PC-9 (cell line): ENCODE data around the gene SHROOM4. TPM values are rescaled to one million over a fixed set of nuclear protein-coding genes. Genes with fewer than 3 reads are reported as not detected.

ENCODE experiments used
- BruUV-seq: library from RNA; stranded (reverse); fragments of 400-500 nt; replicated peaks from 2 replicates; lab custom pipeline; 2021; lab: Mats Ljungman, UMichigan
- CTCF ChIA-PET: fragments of 300-600 bp; sonication (Branson Sonifier 250); formaldehyde crosslinking; loops from one replicate; lab custom pipeline; 2022; ENCODE audit warnings: antibody characterized with exemption; lab: Charles Lee
- POLR2A ChIA-PET: fragments of 300-600 bp; sonication (Branson Sonifier 250); formaldehyde crosslinking; loops from one replicate; lab custom pipeline; 2022; ENCODE audit warnings: antibody characterized with exemption; ENCODE audit not compliant: unreplicated experiment; lab: Charles Lee
- DNase-seq, 2 experiments: peaks; one replicate each; pipeline versions ENCODE4 v3.0.0 to v3.0.0-alpha.2; 2015 to 2022; ENCODE audit warnings: mixed read lengths in 1 of 2
- H2AFZ ChIP-seq: fragments of 200-600 bp; sonication (generic); 2 replicates; pipeline ENCODE4 v1.8.1; 2017; ENCODE audit warnings: antibody characterized with exemption
- H3F3A ChIP-seq: fragments of 200-600 bp; sonication (generic); 2 replicates; pipeline ENCODE4 v1.8.1; 2017; ENCODE audit warnings: antibody characterized with exemption, mild to moderate bottlenecking, low read depth; ENCODE audit not compliant: insufficient read depth
- H3K27ac ChIP-seq: fragments of 200-600 bp; sonication (generic); 2 replicates; pipeline ENCODE4 v1.6.1; 2016; ENCODE audit warnings: mixed run types
- H3K27me3 ChIP-seq: fragments of 200-600 bp; sonication (generic); 2 replicates; pipeline ENCODE4 v1.6.1; 2016; ENCODE audit warnings: low read depth, mixed run types; ENCODE audit not compliant: insufficient read depth
- H3K36me3 ChIP-seq: fragments of 200-600 bp; sonication (generic); 2 replicates; pipeline ENCODE4 v1.6.1; 2016; ENCODE audit warnings: low read depth, mixed run types
- H3K4me1 ChIP-seq: fragments of 200-600 bp; sonication (generic); replicated peaks from 2 replicates; pipeline ENCODE4 v1.6.1; 2016; ENCODE audit warnings: mixed run types; ENCODE audit not compliant: insufficient read depth
- H3K4me2 ChIP-seq: fragments of 200-600 bp; sonication (generic); 2 replicates; pipeline ENCODE4 v1.6.1; 2017; ENCODE audit warnings: mixed run types
- H3K4me3 ChIP-seq: fragments of 200-600 bp; sonication (generic); 2 replicates; pipeline ENCODE4 v1.6.1; 2016; ENCODE audit warnings: mixed run types
- H3K79me2 ChIP-seq: fragments of 200-600 bp; sonication (generic); 2 replicates; pipeline ENCODE4 v1.6.1; 2017; ENCODE audit warnings: low read depth, mixed run types
- H3K9me2 ChIP-seq: fragments of 200-600 bp; sonication (generic); 2 replicates; pipeline ENCODE4 v1.8.1; 2017; ENCODE audit warnings: mild to moderate bottlenecking; ENCODE audit not compliant: insufficient read depth
- H3K9me3 ChIP-seq: fragments of 200-600 bp; sonication (generic); 2 replicates; pipeline ENCODE4 v1.8.1; 2016; ENCODE audit warnings: low read depth; ENCODE audit not compliant: insufficient read depth
- H4K20me1 ChIP-seq: fragments of 200-600 bp; sonication (generic); 2 replicates; pipeline ENCODE4 v1.8.1; 2017; ENCODE audit not compliant: insufficient read depth
- CTCF ChIP-seq: fragments of 200-600 bp; sonication (generic); conservative IDR thresholded peaks from 2 replicates; pipeline ENCODE4 v1.6.1; 2017; ENCODE audit warnings: mixed run types, antibody characterized with exemption, mild to moderate bottlenecking, moderate library complexity
- EZH2 ChIP-seq: fragments of 200-600 bp; sonication (generic); IDR thresholded peaks from 2 replicates; pipeline ENCODE4 v1.8.0; 2017; ENCODE audit warnings: antibody characterized with exemption, low read depth
- intact Hi-C: fragments of 100-400 bp; cut with micrococcal nuclease; formaldehyde crosslinking; loops from one replicate; pipeline ENCODE4 v1.10.0; 2022; ENCODE audit not compliant: unreplicated experiment
- total RNA-seq: library from RNA; stranded (reverse); gene quantifications from 2 replicates; pipeline ENCODE4 v1.2.3, GENCODE V29; 2021

The SHROOM4 gene
- total RNA-seq, 1 experiment from 2014 or later, result 1.1 TPM

- H3K79me2 ChIP-seq, result no peaks in the 10 kb centered on the region
- H4K20me1 ChIP-seq, result no peaks in the 10 kb centered on the region
- no peak overlapping the region for H3K4me3 ChIP-seq
- no peak overlapping the region for H3K27ac ChIP-seq
- ChIA-PET POLR2A (no interaction called here), CTCF (no interaction called here)
- H2AFZ ChIP-seq, result no peak overlapping the region
- no TSS peak for BruUV-seq
- no peaks in the 10 kb centered on the region for H3K4me1 ChIP-seq
- H3K4me2 ChIP-seq, result no peak overlapping the region
- H3K27me3 ChIP-seq, result no peaks in the 10 kb centered on the region
- H3K9me2 ChIP-seq, result no peaks in the 10 kb centered on the region
- no peaks in the 10 kb centered on the region for H3F3A ChIP-seq
- no peaks in the 10 kb centered on the region for H3K36me3 ChIP-seq
- DNase-seq, result no peak
- TF ChIP-seq CTCF (no peak), EZH2 (no peak)
- H3K9me3 ChIP-seq, result no peaks in the 10 kb centered on the region
- intact Hi-C loops, result no loop called here
Observed at GRCh38 chrX:50711907-50712306, 102.1 kb downstream of the SHROOM4 start.

- TF ChIP-seq EZH2, result no peak
- TF ChIP-seq CTCF, result no peak
- Histone ChIP-seq H4K20me1 (no peaks in the 10 kb centered on the region), H3K36me3 (no peaks in the 10 kb centered on the region), H3K4me1 (no peaks in the 10 kb centered on the region), H3K9me2 (no peaks in the 10 kb centered on the region), H3K27me3 (no peaks in the 10 kb centered on the region), H3K4me2 (no peak overlapping the region), H3F3A (no peaks in the 10 kb centered on the region), H3K27ac (no peak overlapping the region), H2AFZ (no peak overlapping the region), H3K79me2 (no peaks in the 10 kb centered on the region), H3K4me3 (no peak overlapping the region), H3K9me3 (no peaks in the 10 kb centered on the region)
- intact Hi-C loops, result no loop called here
- BruUV-seq, result no TSS peak
- ChIA-PET POLR2A (no interaction called here), CTCF (no interaction called here)
- no peak for DNase-seq
Observed at GRCh38 chrX:50707955-50708699, 105.9 kb downstream of the SHROOM4 start.

- BruUV-seq, result no TSS peak
- TF ChIP-seq EZH2, result no peak
- TF ChIP-seq CTCF, result no peak
- no peak for DNase-seq
Observed at GRCh38 chrX:50707405-50707804, 106.6 kb downstream of the SHROOM4 start.

More at GRCh38 chrX:50707405-50707804, 106.6 kb downstream of the SHROOM4 start:
- Histone ChIP-seq H3K27me3 (no peaks in the 10 kb centered on the region), H3K79me2 (no peaks in the 10 kb centered on the region), H3K4me2 (no peak overlapping the region), H3K27ac (no peak overlapping the region), H3K4me3 (no peak overlapping the region), H4K20me1 (no peaks in the 10 kb centered on the region), H3K36me3 (no peaks in the 10 kb centered on the region), H3K9me3 (no peaks in the 10 kb centered on the region), H3K9me2 (no peaks in the 10 kb centered on the region), H3F3A (no peaks in the 10 kb centered on the region), H3K4me1 (no peaks in the 10 kb centered on the region), H2AFZ (no peak overlapping the region)
- intact Hi-C loops, result no loop called here
- ChIA-PET POLR2A (no interaction called here), CTCF (no interaction called here)
